Fibroblast of the conjunctiva (primary cell): ENCODE measurements around the gene SMO.
"Not testable (repeated sequence)": the region's sequence is repeated elsewhere in the genome, so short reads cannot be mapped to it uniquely, and the experiment has no call there.

Experiments
- DNase-seq: peaks from one replicate; pipeline ENCODE4 v3.0.0-alpha.2; 2010; ENCODE audit warnings: low read depth

SMO gene

GRCh38 chr7:129240119-129240820, 51.8 kb downstream of the SMO start:
- DNase-seq = no peak

GRCh38 chr7:129244220-129244619, 55.8 kb downstream of the SMO start:
- DNase-seq = no peak

GRCh38 chr7:129245533-129245932, 57.1 kb downstream of the SMO start:
- no peak for DNase-seq

- no peak for DNase-seq
Observed at GRCh38 chr7:129247087-129247486, 58.7 kb downstream of the SMO start.

GRCh38 chr7:129252128-129252527, 63.7 kb downstream of the SMO start:
- no peak for DNase-seq

GRCh38 chr7:129252603-129253002, 64.2 kb downstream of the SMO start:
- not testable (repeated sequence) for DNase-seq

GRCh38 chr7:129255800-129256199, 67.4 kb downstream of the SMO start:
- DNase-seq = no peak

GRCh38 chr7:129256221-129256620, 67.8 kb downstream of the SMO start:
- DNase-seq = no peak

- no peak for DNase-seq
Observed at GRCh38 chr7:129257168-129257567, 68.7 kb downstream of the SMO start.

- DNase-seq = no peak
Observed at GRCh38 chr7:129258649-129259389, 70.4 kb downstream of the SMO start.

- DNase-seq = no peak
Observed at GRCh38 chr7:129262324-129262723, 73.9 kb downstream of the SMO start.
